ENCODE results near the gene SPRY2.
A peak's percentile ranks its signal among the peaks of the same experiment; 100 is the strongest.

GRCh38 chr13:80339912-80340650 is 845 bp downstream of the SPRY2 start:
- TF ChIP-seq, protein P1, sequence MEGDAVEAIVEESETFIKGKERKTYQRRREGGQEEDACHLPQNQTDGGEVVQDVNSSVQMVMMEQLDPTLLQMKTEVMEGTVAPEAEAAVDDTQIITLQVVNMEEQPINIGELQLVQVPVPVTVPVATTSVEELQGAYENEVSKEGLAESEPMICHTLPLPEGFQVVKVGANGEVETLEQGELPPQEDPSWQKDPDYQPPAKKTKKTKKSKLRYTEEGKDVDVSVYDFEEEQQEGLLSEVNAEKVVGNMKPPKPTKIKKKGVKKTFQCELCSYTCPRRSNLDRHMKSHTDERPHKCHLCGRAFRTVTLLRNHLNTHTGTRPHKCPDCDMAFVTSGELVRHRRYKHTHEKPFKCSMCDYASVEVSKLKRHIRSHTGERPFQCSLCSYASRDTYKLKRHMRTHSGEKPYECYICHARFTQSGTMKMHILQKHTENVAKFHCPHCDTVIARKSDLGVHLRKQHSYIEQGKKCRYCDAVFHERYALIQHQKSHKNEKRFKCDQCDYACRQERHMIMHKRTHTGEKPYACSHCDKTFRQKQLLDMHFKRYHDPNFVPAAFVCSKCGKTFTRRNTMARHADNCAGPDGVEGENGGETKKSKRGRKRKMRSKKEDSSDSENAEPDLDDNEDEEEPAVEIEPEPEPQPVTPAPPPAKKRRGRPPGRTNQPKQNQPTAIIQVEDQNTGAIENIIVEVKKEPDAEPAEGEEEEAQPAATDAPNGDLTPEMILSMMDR (IDR thresholded peaks at IDR 0.05) = no peak
- TF ChIP-seq POLR2A (IDR thresholded peaks at IDR 0.05) = peak in 1 of 2 donors; percentile 24
